Measurements from ENCODE around the gene PARS2.

DNA sequence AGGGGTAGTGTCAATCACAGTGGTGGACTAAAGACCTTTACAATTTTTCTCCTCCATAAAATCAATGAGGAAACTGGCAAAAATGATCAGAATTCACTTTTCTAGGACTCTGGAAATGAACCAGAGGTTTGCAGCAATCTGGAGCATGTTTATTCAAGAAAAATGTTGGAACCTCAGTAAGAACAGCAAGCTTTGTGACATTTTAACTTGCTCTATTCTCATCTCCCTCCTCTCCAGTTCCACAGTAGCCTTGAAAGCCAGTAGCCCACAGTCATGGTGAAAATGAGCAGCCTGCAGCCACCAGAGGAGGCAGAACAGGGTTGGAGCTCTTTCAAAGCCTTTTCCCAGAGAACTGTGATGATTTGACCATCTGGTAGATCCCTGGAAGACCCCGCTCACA lies 39.6 kb downstream of the PARS2 start:
- TF ChIP-seq, protein P1, sequence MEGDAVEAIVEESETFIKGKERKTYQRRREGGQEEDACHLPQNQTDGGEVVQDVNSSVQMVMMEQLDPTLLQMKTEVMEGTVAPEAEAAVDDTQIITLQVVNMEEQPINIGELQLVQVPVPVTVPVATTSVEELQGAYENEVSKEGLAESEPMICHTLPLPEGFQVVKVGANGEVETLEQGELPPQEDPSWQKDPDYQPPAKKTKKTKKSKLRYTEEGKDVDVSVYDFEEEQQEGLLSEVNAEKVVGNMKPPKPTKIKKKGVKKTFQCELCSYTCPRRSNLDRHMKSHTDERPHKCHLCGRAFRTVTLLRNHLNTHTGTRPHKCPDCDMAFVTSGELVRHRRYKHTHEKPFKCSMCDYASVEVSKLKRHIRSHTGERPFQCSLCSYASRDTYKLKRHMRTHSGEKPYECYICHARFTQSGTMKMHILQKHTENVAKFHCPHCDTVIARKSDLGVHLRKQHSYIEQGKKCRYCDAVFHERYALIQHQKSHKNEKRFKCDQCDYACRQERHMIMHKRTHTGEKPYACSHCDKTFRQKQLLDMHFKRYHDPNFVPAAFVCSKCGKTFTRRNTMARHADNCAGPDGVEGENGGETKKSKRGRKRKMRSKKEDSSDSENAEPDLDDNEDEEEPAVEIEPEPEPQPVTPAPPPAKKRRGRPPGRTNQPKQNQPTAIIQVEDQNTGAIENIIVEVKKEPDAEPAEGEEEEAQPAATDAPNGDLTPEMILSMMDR (IDR thresholded peaks at IDR 0.05): no peak
- TF ChIP-seq POLR2A (IDR thresholded peaks at IDR 0.05): no peak
